Measurements from ENCODE around the gene ALMS1.

GRCh38 chr2:73652348-73652747, 266.7 kb downstream of the ALMS1 start:
- no peak for TF ChIP-seq NFE2L2 (IDR thresholded peaks at IDR 0.05; ENCODE audit: low read depth, low read length)
- TF ChIP-seq CTCF (conservative IDR thresholded peaks at IDR 0.05; ENCODE audit: low read depth, low read length), result no peak
- no peak for TF ChIP-seq USF2 (IDR thresholded peaks at IDR 0.05; ENCODE audit: low read depth, low read length)
- TF ChIP-seq RAD21 (IDR thresholded peaks at IDR 0.05; ENCODE audit: low read length), result no peak
- no peak for TF ChIP-seq MAFK (IDR thresholded peaks at IDR 0.05; ENCODE audit: low read depth, low read length)
- TF ChIP-seq POLR2A (IDR thresholded peaks at IDR 0.05; ENCODE audit: low read depth, low read length), result no peak

All from IMR-90 (cell line).